Measurements from ENCODE around the gene ACACB.

GRCh38 chr12:109188108-109188712 is 71.8 kb downstream of the ACACB start:
- no peak for TF ChIP-seq CTCF (IDR thresholded peaks at IDR 0.05)
- TF ChIP-seq POLR2A (IDR thresholded peaks at IDR 0.05), result no peak

Measured in Peyer's patch (tissue), 4 donors.